Dendritic cell treated with granulocyte-macrophage colony-stimulating factor and Interleukin-4, amounts not matched to agents 40 ng/mL and 50 ng/mL, for 4 days (primary cell): ENCODE measurements around the gene RPIA.
"Not testable (repeated sequence)": the region's sequence is repeated elsewhere in the genome, so short reads cannot be mapped to it uniquely, and the experiment has no call there.

Experiments
- H3K27ac Mint-ChIP-seq: one replicate; pipeline ENCODE4 v1.8.0; 2022; ENCODE audit warnings: mild to moderate bottlenecking, mixed read lengths
- H3K27me3 Mint-ChIP-seq: one replicate; pipeline ENCODE4 v1.8.0; 2022; ENCODE audit warnings: mild to moderate bottlenecking, mixed read lengths
- H3K36me3 Mint-ChIP-seq: one replicate; pipeline ENCODE4 v1.8.0; 2022; ENCODE audit warnings: low read depth, mixed read lengths
- H3K4me1 Mint-ChIP-seq: one replicate; pipeline ENCODE4 v1.8.0; 2022; ENCODE audit warnings: low read depth, mixed read lengths
- H3K4me3 Mint-ChIP-seq: one replicate; pipeline ENCODE4 v1.8.0; 2022; ENCODE audit warnings: mild to moderate bottlenecking, moderate library complexity, mixed read lengths
- H3K9me3 Mint-ChIP-seq: one replicate; pipeline ENCODE4 v1.8.0; 2022; ENCODE audit warnings: mixed read lengths
- intact Hi-C: fragments of 100-400 bp; cut with micrococcal nuclease; formaldehyde crosslinking; loops from one replicate; pipeline ENCODE4 v1.15.0; 2022

RPIA gene

DNA sequence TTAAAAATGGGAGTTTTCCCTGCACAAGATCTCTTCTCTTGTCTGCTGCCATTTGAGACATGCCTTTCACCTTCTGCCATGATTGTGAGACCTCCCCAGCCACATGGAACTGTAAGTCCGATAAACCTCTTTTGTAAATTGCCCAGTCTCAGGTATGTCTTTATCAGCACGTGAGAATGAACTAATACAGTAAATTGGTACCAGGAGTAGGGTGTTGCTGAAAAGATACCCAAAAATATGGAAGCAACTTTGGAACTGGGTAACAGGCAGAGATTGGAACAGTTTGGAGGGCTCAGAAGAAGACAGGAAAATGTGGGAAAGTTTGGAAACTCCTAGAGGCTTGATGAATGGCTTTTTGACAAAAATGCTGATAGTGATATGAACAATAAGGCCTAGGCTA lies 67.2 kb downstream of the RPIA start:
- H3K27me3 Mint-ChIP-seq, H3K36me3 Mint-ChIP-seq, intact Hi-C loops, H3K4me1 Mint-ChIP-seq, H3K27ac Mint-ChIP-seq, H3K4me3 Mint-ChIP-seq: not testable (repeated sequence)
- peaks cover 21% of the 10 kb centered on the region for H3K9me3 Mint-ChIP-seq

DNA sequence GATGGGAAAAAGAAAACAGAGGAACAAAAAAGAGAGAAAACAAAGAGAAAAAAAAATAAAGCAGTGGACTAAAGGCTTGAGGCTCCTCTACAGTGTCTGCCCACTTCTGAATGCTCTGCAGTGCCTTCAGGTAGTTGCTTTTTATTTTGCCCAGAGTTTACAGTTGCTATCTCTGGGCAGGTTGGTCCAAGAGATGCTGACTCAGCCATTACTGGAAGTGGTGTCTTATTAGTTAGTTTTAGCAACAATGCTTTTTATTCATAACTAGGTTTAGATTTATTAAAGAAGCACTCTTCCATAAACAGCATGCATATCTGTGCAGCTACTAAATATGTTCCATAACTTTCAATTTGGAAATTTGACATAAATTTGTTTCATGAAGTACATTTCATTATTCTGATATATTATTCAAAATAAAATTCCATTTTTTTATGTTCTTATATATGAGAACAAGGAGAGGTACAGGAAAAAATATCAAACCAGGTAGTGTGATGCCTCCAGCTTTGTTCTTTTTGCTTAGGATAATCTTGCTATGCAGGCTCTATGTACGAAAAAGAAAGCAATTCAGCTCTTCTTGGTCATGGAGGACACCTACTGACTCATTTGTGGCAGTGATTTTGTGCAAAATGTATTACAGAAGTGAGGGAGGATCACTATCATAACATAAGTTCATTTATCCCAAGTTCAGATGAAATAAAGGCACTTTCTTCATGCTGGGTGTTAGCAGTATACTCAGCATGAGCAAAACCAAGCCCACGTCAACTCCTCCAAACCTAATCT lies 69.5 kb downstream of the RPIA start:
- H3K4me3 Mint-ChIP-seq: no peak overlapping the region
- H3K27me3 Mint-ChIP-seq: peaks cover 28% of the 10 kb centered on the region
- no peak overlapping the region for H3K27ac Mint-ChIP-seq
- intact Hi-C loops: no loop called here
- H3K9me3 Mint-ChIP-seq: peaks cover 21% of the 10 kb centered on the region
- no peaks in the 10 kb centered on the region for H3K4me1 Mint-ChIP-seq
- H3K36me3 Mint-ChIP-seq: no peaks in the 10 kb centered on the region

DNA sequence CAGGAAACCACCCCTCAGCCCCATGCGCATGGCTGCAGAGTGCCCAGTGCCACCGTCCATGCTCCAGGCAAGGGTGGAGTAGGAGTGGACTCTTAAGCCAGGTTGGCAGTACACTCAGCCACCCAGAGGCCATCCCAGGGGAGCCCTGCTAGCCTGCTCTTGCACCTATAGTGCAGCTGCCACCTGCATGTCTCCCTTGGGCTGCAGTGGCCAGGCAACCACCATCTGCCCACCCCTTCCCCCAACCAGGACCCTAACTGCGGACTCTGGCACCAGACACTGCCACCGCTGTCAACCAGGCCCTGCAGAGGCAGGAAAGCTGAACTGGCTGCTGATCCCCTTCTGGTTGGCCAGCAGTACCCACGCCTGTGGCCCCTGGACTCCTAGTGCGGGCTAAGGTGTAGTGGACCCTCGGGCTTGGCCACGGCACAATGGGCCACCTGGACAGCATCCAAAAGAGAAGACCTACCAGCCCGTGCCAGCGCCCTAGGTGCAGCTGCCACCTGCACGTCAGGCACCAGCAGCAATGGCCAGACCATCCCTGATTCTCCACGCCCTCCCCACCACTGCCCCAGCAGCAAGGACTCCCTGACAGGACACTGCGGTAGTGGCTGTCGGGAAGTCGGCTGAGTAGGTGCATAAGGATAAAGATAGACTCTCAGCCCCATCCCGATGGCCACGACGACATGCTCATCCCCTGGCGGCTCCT lies 72.8 kb downstream of the RPIA start:
- Mint-ChIP-seq H3K4me1 (no peaks in the 10 kb centered on the region), H3K36me3 (no peaks in the 10 kb centered on the region), H3K27me3 (peaks cover 33% of the 10 kb centered on the region), H3K4me3 (no peak overlapping the region), H3K27ac (no peak overlapping the region), H3K9me3 (peaks cover 1% of the 10 kb centered on the region)
- intact Hi-C loops: no loop called here

DNA sequence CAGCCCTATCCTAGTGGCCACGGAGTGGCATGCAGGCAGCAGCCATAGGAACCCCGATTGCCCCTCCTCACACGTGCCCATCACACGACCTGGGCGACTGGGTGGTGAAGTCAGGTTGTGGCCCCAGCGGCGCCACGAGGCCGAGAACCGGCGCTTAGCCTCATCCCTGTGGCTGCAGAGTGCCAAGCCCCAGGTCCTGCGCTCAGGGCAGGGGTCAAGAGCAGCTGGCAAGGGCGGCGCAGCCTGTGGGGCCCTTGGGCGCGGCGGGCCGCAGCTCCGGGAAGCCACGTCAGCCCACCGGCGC lies 73.3 kb downstream of the RPIA start:
- intact Hi-C loops: no loop called here
- no peaks in the 10 kb centered on the region for H3K4me1 Mint-ChIP-seq
- H3K27ac Mint-ChIP-seq: no peak overlapping the region
- H3K36me3 Mint-ChIP-seq: no peaks in the 10 kb centered on the region
- no peaks in the 10 kb centered on the region for H3K9me3 Mint-ChIP-seq
- H3K27me3 Mint-ChIP-seq: peaks cover 33% of the 10 kb centered on the region
- no peak overlapping the region for H3K4me3 Mint-ChIP-seq

DNA sequence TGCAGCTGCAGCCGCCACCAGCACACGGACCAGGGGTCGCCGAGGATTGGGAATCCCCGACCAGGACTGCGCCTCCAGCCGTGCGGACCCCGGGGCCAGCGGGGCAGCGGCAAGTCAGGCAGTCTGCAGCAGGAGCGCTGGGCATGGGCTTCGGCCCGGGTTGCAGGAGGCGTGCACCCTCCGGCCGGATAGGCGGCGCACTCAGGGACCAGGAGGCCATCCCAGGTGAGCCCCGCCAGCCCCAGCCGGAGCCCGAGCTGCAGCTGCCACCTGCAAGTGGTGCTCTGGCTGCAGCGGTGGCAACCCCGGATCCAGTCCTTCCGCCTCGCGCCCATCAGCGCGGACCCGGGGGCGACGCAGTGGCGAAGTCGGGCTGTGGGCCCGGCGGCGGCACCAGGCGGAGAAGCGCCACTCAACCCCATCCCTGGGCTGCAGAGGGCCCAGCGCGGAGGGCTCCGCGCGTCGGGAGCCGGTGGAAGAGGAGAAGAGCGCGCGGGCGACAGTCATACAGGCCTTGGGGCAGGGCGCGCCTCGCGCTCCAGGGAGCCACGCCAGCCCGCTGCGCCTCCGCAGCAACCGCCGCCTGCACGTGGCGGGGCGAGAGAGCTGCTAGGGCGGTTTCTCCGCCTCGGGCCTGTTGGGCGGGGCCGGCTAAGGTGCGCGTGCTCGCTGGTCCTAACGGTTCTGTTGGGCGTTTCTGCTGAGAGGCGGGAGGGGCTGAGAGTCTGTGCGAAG lies 73.8 kb downstream of the RPIA start:
- no peak overlapping the region for H3K27ac Mint-ChIP-seq

DNA sequence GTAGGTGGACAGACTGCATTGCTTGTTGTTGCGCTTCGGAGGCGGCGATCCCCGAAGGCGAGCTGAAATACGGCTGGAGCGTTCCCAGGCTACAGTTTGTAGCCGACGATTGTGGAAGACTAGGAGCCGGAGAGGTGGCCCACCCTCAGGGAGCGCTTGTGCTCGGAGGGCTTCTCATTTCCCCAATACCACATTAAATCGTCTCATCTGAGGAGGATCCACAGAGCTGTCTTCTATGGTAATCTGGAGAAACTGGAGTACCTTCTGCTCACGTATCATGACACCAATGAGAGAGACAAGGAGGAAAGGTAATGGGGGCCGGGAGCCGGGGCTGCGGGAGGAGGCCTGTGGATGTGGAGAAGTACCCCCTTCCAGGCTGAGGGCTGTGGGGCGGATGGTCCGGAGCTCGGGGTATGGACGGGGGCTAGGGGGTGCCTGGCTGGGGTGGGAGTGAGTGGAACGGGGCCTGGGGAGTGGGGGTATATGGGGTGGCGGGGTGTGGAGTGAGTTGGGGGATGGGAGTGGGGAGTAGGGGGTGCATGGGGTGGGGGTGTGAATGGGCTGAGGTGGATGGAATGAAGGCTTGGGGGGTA lies 74.5 kb downstream of the RPIA start:
- Mint-ChIP-seq H3K27me3 (peaks cover 33% of the 10 kb centered on the region), H3K4me3 (peak overlapping the region; percentile 4)
- H3K36me3 Mint-ChIP-seq, H3K9me3 Mint-ChIP-seq, H3K4me1 Mint-ChIP-seq, intact Hi-C loops, H3K27ac Mint-ChIP-seq: not testable (repeated sequence)

More for the DNA sequence above, 73.8 kb downstream of the RPIA start:
- Mint-ChIP-seq H3K4me1 (no peaks in the 10 kb centered on the region), H3K36me3 (no peaks in the 10 kb centered on the region), H3K9me3 (no peaks in the 10 kb centered on the region), H3K4me3 (peak overlapping the region; percentile 4), H3K27me3 (peaks cover 33% of the 10 kb centered on the region)
- intact Hi-C loops: no loop called here

DNA sequence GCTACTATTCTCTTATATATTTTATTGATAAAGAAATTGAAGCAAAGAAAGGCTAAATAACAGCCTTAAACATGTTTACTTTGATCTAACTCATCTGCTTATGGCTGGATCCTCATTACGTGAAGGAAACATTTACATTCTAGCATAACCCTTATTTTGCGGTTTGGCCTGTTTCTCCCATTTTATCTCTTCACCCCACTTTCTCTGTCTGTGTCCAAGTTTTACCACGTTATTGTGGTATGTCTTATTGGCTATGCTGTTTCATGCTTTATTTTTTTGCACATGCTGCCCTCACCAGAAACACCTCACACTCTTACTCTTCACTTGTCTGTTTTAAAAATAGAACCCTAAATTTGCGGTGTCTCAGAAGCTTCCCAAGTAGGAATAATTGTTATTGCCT lies 78.5 kb downstream of the RPIA start:
- H3K4me3 Mint-ChIP-seq: no peak overlapping the region
- no peaks in the 10 kb centered on the region for H3K4me1 Mint-ChIP-seq
- H3K27me3 Mint-ChIP-seq: peaks cover 15% of the 10 kb centered on the region
- H3K9me3 Mint-ChIP-seq: no peaks in the 10 kb centered on the region
- intact Hi-C loops: no loop called here
- H3K36me3 Mint-ChIP-seq: no peaks in the 10 kb centered on the region
- no peak overlapping the region for H3K27ac Mint-ChIP-seq

DNA sequence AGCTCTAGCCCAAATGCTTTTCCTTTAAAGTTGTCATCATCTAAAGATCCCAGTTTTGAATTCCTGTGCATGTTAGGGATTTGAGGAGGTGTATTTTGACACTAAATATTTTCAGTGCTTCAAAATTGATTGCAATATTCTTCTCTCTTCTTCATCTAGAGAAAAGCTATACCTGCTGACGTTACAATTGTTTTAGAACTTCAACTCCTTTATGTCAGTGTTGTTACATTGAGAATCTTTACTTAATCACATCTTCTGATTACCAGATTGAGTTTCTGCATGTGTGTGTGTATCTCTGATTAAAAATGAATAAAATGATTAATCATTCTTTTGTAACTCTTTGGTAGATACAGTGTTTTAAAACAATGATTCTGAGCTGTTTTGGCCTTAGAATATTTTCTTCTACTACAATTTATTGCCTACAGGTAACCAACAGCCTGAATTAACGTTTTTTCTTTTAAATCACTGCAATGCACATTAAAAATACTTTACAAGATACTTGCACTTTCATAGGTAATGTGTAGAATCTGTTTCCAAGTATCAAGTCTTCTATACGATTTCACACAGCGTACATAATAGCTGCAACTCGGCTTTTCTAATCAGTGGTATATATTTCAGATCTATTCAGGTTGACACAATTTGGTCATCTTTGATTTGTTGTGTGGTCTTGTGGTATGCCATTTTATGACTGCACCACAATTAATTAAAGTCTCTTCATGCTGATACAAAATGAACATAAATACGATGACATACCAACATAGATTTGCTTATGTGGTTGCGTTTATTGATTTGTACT lies 82.0 kb downstream of the RPIA start:
- H3K4me3 Mint-ChIP-seq, H3K27me3 Mint-ChIP-seq, intact Hi-C loops, H3K27ac Mint-ChIP-seq, H3K36me3 Mint-ChIP-seq, H3K4me1 Mint-ChIP-seq: not testable (repeated sequence)
- peaks cover 11% of the 10 kb centered on the region for H3K9me3 Mint-ChIP-seq

DNA sequence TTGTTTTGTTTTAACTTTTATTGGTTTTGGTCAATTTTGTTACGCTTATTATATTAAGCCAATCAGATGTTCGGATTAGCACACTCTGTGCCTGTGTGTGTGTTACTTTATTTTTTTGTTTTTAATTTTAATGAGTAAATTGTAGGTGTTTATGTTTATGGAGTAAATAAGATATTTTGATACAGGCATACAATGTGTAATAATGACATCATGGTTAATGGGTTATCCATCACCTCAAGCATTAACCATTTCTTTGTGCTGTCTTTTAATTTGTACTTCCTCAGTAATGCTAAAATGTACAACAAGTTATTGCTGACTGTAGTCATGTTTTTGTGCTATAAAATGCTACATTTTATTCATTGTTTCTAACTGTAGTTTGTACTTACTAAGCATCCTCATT lies 97.7 kb downstream of the RPIA start:
- H3K9me3 Mint-ChIP-seq, H3K4me3 Mint-ChIP-seq, H3K4me1 Mint-ChIP-seq, H3K27me3 Mint-ChIP-seq, H3K36me3 Mint-ChIP-seq, intact Hi-C loops, H3K27ac Mint-ChIP-seq: not testable (repeated sequence)

DNA sequence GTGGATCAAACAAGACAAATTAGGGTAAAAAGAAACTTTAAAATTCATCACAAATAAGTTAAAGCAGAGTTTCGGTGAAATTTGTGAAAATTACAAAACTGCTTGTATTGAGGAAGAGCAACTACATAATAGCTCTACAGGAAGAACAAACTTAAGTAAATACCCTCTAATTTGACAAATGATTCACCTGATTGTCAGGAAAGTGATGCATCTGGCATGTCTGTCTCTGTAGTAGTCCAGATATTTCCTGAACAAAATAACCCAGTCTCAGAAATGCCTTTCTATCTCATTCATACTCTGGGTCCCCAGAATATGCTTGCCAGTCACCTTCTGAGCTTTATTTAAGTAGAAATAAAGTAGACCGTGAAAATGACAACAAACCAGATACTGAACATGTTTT lies 104.5 kb downstream of the RPIA start:
- H3K36me3 Mint-ChIP-seq, H3K27me3 Mint-ChIP-seq, H3K9me3 Mint-ChIP-seq, H3K4me1 Mint-ChIP-seq, H3K27ac Mint-ChIP-seq, H3K4me3 Mint-ChIP-seq, intact Hi-C loops: not testable (repeated sequence)

DNA sequence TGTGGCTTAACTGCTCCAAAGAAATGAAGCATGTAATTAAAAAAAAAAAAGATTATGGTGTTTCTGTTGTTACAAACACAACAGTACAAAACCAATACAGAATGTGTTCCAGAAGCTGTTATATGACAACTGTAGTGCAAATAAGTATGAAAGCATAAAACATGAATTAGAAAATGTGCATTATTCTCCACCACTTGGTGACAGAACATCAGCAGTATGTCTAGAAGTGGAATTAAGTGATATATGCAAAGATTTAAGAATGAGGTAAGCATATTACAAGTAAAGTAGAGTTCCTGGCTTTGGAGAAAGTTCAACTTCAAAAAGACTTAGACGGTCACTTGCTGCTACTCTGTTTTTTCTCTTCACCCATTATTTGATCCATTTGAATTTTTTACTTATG lies 105.0 kb downstream of the RPIA start:
- intact Hi-C loops, H3K27me3 Mint-ChIP-seq, H3K9me3 Mint-ChIP-seq, H3K4me3 Mint-ChIP-seq, H3K36me3 Mint-ChIP-seq, H3K4me1 Mint-ChIP-seq, H3K27ac Mint-ChIP-seq: not testable (repeated sequence)

DNA sequence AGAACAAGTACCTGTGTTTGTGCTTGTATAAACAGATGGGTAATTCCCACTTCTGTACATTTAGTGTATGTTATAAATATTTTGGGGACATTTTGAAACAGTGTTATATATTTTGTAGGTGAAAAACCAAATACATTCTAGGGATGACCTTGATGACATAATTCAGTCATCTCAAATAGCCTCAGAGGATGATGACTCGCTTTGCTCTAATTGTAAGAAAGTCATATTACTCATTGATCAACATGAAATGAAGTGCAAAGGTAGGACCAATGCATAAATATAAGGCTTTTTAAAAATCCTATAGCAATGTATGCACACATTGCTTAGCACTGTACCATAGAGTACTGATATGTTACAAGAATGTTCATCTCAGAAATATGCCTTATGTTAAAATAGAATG lies 105.7 kb downstream of the RPIA start:
- H3K9me3 Mint-ChIP-seq, H3K4me1 Mint-ChIP-seq, intact Hi-C loops, H3K27me3 Mint-ChIP-seq, H3K27ac Mint-ChIP-seq, H3K36me3 Mint-ChIP-seq, H3K4me3 Mint-ChIP-seq: not testable (repeated sequence)
